ENCODE measurements around the gene CHFR.
"Not testable (repeated sequence)": the region's sequence is repeated elsewhere in the genome, so short reads cannot be mapped to it uniquely, and the experiment has no call there.

CHFR gene

DNA sequence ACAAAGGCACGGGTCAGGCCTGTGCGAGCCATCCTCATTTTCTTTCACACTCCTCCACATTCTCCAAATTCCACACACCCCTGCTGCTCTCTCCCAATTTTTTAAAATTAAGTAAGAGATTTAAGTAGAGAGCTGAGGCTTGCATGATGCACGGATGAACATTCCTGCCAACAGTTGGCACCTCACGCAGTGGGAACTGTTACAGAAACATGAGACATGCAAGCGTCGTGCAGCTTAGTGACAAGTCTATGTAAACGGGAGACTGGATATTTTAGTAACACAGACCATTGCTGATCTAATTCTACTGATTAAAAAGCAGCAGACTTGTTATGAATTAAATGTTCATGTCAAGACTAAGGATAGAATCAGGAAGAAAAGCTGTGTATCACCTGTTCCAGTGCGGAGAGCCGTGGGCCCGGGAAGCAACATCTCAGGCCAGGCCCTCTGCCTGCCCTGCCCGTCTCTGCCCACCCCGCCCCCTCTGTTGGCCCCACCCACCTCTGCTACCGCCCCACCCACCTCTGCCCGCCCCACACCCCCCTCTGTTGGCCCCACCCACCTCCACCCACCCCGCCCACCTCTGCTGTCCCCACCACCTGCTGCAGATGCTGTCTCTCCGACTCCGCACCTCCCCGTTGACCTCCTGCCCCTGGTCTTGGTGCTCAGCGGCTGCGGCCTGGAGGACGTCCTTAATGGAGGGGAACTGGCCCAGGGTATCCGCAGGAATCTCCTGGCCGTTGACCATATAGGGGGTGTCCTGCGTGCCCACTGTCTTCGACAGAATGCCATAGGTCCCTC is 79.9 kb downstream of the CHFR start:
- DNase-seq = no peak

DNA sequence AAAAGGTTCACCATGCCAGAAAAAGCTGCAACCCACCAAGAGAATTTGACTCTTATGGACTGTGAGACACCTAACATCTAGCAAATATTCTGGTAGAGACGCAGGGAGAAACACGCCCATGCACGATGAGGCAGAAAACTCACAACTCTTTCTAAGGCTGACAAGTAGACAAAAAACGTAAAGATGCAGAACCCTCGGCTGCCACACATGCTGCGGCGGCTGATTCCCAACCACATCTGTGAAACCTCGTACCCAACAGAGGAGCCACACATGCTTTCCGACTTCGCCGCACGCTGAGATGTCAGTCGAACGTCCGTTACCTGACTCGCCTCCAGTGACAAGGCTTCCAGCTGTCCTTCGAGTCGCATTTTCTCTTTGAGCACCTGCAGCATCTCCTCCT is 80.5 kb downstream of the CHFR start:
- no peak for DNase-seq

DNA sequence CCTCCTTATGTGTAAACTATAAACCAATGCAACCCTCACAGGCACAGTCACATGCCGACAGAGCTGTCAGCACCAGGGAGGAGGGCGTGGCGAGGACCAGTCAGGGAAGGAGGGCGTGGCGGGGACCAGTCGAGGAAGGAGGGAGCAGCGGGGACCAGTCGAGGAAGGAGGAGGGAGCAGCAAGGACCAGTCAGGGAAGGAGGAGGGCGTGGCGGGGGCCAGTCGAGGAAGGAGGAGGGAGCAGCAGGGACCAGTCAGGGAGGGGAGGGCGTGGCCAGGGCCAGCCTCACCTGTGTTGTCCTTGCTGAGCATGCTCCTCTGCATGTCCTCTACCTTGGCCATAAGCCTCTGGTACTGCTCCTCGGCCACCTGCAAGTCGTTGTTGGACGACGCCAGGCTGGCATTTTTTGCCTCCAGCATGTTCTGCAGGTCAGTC is 83.0 kb downstream of the CHFR start:
- no peak for DNase-seq

DNA sequence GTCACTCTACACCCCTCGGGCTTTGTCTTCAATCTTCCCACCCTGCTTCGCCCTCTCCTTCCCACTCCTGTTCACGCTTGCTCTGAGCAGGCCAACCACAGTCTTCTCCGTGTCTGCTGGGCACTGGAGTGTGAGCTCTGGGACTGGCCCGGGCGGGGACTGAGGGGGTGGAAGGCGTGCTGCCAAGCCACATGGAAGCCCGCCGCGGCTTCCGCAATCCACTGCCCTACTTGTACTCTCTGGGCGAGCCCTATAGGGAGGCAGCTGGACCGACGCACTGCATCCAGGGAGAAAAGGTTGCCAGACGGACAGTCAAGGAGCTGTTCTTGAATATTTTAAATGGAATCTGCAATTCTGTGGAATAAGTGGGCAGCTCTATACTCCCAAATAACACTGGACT is 83.5 kb downstream of the CHFR start:
- DNase-seq = no peak

DNA sequence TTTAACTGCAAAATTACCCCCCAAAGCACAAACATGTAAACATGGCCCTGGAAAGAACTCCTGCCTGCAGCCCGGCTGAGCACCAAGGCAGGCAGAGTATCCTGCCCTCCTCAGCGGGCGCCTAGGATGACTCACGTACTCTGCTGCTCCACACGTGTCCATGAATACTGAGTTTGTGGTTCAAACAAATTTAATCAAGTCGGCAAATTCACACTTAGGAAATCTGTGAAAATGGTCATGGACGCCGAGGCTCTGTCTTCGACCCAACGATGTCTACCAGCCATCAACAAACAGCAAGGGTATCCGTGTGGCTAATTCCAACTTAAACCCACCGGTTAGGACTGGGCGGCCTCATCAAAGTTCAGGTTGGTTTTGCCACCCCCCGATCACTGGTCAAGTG is 84.3 kb downstream of the CHFR start:
- no peak for DNase-seq

DNA sequence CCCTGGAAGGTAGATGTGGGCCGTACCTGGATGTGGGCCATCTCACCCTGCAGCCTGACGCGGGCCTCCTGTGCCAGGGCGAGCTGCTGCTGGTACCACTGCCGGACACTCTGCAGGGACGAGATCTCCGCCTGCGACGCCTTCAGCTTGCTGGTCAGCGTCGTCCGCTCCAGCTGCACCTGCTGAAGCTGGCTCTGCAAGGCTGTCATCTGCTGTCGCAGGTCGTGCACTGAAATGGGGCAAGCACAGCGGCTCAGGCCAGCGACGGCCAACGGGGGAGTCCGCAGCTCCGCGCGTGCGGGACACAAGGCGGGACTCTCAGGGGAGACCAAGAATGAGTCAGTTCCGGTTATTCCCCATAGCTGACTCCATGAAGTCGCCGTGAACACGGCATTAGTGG is 85.7 kb downstream of the CHFR start:
- DNase-seq = no peak

DNA sequence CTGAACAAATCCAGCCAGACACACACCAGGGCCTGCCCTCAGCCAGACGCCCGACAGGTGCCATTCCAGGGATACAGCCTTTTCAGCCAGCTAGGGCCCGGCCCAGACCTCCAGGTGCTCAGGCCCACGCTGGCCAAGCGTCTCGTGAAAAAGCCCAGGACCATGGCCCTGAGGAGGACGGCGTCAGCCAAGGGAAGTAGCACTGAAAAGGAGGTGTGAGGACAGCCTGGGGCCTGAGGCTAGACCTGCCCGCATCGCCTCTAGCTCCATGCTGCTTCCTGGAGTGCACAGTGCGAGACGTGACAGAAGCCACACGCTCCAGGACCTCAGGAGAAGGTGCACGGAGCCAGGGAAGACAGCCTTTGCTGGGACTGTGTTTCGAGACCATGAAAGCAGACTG is 88.6 kb downstream of the CHFR start:
- no peak for DNase-seq

DNA sequence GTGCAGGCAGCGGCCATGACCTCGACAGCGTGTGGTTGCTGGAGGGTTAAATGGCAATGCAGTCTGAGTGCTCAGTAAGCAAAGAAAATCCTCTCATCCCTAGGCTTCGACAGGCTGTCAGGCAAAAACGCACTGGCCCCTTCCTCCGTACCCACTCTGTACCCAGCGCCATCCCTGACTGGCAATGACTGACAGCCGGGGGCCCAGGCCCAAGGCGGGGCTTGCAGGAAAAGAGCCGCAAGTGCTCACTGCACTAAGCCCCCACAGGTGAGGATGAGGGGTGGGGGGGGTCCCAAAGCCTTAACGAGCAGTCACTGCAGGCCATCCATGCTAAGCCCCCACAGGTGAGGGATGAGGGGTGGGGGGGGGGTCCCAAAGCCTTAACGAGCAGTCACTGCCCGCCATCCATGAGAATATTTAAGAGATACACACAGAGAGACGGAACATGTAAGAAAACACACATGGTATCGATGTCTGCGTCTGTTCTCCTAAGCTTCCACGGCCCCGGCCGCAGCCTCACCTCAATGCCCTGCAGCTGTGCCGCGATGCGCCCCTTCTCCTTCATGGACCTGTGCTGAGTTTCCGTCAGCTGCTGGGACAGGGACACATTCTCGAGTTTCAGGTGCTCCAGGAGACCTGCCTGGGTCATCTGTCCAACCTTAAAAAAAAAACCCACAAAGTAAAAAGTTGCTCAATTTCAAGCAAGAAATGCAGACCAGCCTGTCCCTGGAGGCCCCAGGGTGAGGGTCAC is 89.4 kb downstream of the CHFR start:
- DNase-seq = no peak

DNA sequence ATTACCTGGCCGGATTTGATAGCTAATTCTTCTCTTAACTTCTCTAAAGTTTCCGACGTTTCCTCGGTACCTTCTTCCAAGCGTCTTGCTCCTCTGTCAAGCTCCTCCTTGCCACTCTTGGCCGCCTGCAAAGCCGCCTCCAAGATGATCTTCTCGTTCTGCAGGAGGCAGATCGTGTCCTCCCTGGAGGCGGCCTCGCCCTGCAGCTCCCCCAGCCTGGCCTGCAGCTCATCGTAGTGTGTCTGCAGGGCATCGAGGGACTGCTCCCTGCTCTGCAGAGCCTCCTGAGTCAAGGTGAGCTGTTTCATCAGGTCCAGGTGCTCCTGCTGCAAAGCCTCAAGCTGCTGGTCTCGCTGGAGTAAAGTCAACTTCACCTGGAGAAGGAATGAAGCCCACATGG is 91.6 kb downstream of the CHFR start:
- DNase-seq = no peak

DNA sequence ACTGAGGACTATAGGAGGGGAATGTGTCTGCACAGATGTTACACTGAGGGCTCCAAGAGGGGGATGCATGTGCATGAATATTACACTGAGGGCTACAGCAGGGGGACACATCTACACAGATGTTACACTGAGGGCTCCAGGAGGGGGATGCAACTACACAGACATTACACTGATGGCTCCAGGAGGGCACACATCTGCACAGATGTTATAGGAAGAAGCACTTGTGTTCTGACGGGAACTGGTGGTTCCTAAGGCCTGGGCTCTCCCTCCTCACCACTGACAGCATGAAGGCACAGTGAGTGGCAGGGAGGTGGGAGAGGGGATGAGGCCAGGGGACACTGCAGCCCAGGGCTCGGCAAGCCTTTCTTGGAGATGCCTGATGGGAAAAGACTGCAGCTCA is 95.5 kb downstream of the CHFR start:
- not testable (repeated sequence) for DNase-seq

DNA sequence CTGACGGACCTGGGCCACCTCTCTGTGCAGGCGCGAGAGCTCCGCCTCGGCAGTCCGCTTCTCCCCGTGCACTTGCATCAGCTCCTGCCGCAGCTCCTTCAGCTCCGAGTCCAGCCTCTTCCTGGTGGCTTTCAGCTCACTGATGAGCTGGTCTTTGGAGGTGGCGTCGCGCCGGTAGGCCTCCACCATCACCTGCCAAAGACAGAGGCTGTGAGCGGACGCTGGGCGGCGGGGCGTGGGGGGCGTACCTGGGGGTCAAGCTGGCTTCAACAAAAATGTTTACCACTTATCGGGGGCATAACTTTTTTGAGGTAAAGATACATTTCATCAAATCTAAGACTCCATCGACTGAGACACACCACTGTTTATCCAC is 98.3 kb downstream of the CHFR start:
- DNase-seq = no peak

DNA sequence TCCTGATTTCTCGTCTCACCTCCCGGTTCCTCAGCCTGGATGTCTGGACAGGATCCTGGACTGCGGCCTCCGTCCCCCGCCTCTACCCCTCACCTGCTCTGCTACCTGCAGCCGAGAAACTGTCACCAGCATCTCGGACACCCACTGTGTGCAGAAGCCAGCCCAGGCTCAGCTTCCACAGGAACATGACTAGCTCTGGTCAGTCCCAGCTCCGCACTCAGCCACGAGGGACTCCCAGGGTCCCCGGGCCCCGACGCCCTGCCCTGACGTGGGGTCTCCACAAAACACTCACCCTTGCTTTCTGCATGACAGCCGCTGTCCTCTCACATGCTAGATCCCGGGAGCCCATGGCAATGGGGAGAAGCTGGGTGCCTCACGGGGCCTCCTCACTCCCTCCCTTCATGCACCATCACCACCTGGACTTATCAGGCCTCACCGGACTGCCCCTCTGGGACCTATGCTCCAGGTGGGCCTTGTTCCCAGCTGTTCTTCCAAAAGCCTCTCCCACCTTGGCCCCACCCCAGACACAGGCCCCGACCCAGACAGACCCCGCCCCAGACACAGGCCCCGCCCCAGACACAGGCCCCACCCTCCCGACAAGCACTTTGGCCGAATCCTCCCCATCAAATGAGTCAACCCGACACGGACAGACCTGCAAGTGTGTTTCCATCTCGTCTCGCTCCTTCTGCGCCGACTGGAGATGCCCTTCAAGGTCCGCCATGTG is 98.9 kb downstream of the CHFR start:
- no peak for DNase-seq

DNA sequence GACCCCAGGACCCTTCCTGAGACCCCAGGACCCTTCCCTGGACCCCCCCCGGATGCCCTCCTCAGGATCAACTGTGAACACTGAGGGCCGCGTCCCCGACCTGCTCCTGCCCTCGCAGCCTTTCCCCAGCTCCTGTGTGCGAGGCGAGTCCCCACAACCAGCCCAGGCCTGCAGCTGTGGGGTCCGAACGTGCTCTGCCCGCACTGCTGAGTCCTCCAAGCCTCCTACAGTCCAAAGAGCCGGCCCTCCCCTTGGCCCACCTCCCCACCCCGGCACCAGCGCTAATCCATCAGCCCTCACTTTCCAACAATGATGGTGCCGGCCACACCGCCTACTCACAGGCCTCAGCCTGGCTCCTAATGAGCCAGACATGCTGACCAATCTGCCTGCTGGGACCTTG is 99.5 kb downstream of the CHFR start:
- DNase-seq = no peak

DNA sequence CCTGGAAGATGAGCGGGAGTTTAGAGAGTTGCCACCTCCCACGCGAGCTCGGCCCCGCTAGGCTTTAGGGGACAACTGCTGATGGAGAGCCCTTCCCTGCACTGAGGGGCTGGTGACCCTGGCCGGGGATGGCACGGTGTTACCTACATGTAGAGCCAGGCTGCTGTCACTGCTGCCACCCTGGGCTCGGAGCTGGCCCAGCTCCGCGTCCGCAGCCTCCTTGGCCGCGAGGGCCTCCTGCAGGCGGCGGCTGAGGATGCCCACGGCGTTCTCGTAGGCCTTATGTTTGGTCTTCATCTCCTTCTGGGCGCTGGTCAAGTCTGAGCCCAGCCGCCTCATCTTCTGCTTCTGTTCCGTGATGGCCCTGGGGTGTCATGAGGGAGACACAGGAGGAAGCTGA is 101.2 kb downstream of the CHFR start:
- DNase-seq = no peak

DNA sequence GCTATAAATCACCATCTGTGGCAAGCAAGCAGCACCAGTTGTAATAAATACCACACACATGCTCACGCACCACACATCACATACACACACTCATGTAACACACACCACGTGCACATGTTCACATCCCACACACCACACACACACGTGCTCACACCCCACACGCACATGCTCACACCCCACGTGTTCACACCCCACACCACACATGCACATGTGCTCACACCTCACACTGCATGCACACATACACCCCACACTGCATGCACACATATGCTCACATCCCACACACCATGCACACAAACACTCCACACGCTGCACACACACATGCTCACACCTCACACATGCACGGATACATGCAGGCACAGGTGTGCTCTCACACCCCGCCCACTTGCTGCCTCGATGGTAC is 102.8 kb downstream of the CHFR start:
- DNase-seq = no peak

DNA sequence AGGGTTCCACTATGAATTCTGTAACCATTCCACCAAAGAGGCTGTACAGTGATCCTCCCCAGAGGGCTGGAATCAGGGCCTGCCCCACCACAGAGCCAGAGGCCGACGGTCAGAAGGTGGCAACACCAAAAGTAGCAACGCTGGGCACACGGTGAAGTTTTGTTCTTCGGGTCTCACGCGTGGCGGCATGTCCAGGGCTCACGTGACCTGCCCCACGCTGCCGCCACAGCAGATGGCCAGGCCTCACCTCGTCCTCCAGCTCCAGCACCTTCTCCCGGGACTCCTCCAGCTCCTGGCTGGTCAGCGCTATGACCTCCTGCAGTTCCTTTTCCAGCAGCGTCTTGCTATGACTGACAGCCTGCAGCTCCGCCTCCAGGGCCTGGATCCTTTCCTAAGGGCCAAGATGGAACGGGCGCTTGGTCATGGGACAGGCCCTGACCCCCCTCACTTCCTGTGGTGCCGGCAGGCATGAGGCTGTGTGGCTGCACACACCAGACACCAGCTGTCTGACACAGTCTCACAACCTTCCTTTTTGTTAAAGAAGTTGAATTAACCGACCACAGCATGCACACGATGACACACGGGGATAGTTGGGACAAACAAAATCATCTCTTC is 103.4 kb downstream of the CHFR start:
- DNase-seq = no peak
